ENCODE measurements around the gene SAP25.

DNA sequence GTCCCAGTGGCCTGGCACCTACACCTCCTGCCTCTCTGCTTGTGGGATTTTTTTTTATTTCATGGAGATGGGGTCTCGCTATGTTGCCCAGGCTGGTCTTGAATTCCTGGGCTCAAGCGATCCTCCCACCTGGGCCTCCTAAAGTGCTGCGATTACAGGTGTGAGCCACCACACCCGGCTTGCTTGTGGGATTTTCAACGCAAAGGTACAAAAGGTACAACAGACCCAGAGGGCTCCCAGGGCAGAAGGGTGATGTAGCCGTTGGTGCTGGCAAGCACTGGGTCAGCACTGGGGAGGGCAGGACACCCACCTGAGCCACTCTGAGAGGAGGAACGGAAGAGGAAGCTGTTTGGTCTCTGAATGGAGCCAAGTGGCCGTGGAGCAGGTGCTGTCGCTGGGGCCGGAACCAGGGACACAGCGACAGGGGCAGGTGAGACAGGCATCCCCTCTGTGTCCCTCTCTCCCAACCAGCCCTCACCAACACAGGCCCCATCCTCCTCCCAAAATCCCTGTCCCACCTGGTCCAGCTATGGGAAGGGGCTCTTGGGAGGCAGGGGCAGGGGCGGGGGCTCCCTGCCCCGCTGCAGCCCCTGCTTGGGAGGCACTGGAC, 2.8 kb upstream of the SAP25 start:
- no peak for TF ChIP-seq POLR2A (IDR thresholded peaks at IDR 0.05; ENCODE audit: low read length)
- no peak for TF ChIP-seq GATA1 (IDR thresholded peaks at IDR 0.05; ENCODE audit: low read depth, low read length)

All from erythroblast (primary cell).